H1 (cell line): ENCODE measurements around the gene RTN4. TPM values are rescaled to one million over a fixed set of nuclear protein-coding genes. Genes with fewer than 3 reads are reported as not detected.

Experiments
- CTCF ChIA-PET: fragments of 300-600 bp; sonication (Branson Sonifier 250); formaldehyde crosslinking; loops from one replicate; lab custom pipeline; 2021; ENCODE audit not compliant: partially characterized antibody; lab: Charles Lee
- POLR2A ChIA-PET: fragments of 300-600 bp; sonication (Branson Sonifier 250); formaldehyde crosslinking; loops from one replicate; lab custom pipeline; 2021; ENCODE audit warnings: inconsistent platforms; ENCODE audit not compliant: partially characterized antibody; lab: Charles Lee
- DNase-seq, 2 experiments: peaks; one replicate each; pipeline versions ENCODE4 v3.0.0 to v3.0.0-alpha.2; 2010 to 2022; ENCODE audit warnings: low spot score in 2 of 2, low read depth in 1 of 2, mixed read lengths in 1 of 2
- FAIRE-seq: peaks from 2 replicates; lab custom pipeline; 2011; peaks lifted over from hg19 to GRCh38; lab: Jason Lieb, UNC
- H2AFZ ChIP-seq: 2 replicates; pipeline ENCODE4 v1.8.1; 2012; ENCODE audit warnings: low read length, inconsistent platforms
- H2AK5ac ChIP-seq: 2 replicates; pipeline ENCODE4 v1.6.1; 2013; ENCODE audit warnings: low read depth, low read length
- H2BK120ac ChIP-seq: replicated peaks from 2 replicates; pipeline ENCODE3; 2013; ENCODE audit warnings: low read depth, low read length, inconsistent platforms
- H2BK12ac ChIP-seq: 2 replicates; pipeline ENCODE4 v1.6.1; 2013; ENCODE audit warnings: low read depth, low read length
- H2BK15ac ChIP-seq: 2 replicates; pipeline ENCODE4 v1.6.1; 2013; ENCODE audit warnings: low read length
- H2BK20ac ChIP-seq: 2 replicates; pipeline ENCODE4 v1.6.1; 2013; ENCODE audit warnings: low read length
- H2BK5ac ChIP-seq: 2 replicates; pipeline ENCODE4 v1.6.1; 2013; ENCODE audit warnings: low read depth, low read length
- H3K14ac ChIP-seq: 2 replicates; pipeline ENCODE4 v1.6.1; 2013; ENCODE audit warnings: inconsistent platforms; ENCODE audit not compliant: insufficient read length
- H3K18ac ChIP-seq: 2 replicates; pipeline ENCODE4 v1.6.1; 2013; ENCODE audit warnings: low read length; ENCODE audit errors: extremely low read depth
- H3K23ac ChIP-seq: 2 replicates; pipeline ENCODE4 v1.6.1; 2013; ENCODE audit warnings: inconsistent platforms; ENCODE audit not compliant: insufficient read length
- H3K23me2 ChIP-seq: 2 replicates; pipeline ENCODE4 v1.6.1; 2013; ENCODE audit warnings: low read depth, low read length
- H3K27ac ChIP-seq: 2 replicates; pipeline ENCODE4 v1.6.1; 2011; ENCODE audit warnings: low read depth, low read length, inconsistent platforms
- H3K27me3 ChIP-seq, 4 experiments: replicated peaks in 1 of 4; 1 replicate in 1 of 4; 2 replicates in 3 of 4; pipeline versions ENCODE4 v1.6.1 to v1.8.1; 2011 to 2013; ENCODE audit warnings: low read length in 3 of 4, mild to moderate bottlenecking in 3 of 4, inconsistent platforms in 2 of 4, mixed read lengths in 2 of 4, moderate library complexity in 1 of 4; ENCODE audit not compliant: control insufficient read depth in 3 of 4, insufficient read depth in 3 of 4; ENCODE audit errors: extremely low read depth in 1 of 4
- H3K36me3 ChIP-seq, 4 experiments: 2 replicates each; pipeline versions ENCODE4 v1.6.1 to v1.8.1; 2011 to 2013; ENCODE audit warnings: mild to moderate bottlenecking in 4 of 4, low read length in 3 of 4, moderate library complexity in 2 of 4, control low read depth in 1 of 4, inconsistent platforms in 1 of 4; ENCODE audit not compliant: insufficient read depth in 4 of 4, control insufficient read depth in 2 of 4
- H3K4ac ChIP-seq: replicated peaks from 2 replicates; pipeline ENCODE3; 2013; ENCODE audit warnings: low read length, low read depth, mixed read lengths, inconsistent platforms; ENCODE audit not compliant: insufficient read length
- H3K4me1 ChIP-seq, 4 experiments: replicated peaks in 1 of 4; 1 replicate in 1 of 4; 2 replicates in 3 of 4; pipeline versions ENCODE4 v1.6.1 to v1.8.1; 2011 to 2013; ENCODE audit warnings: low read length in 3 of 4, inconsistent platforms in 2 of 4, mixed read lengths in 1 of 4; ENCODE audit not compliant: insufficient read depth in 4 of 4, control insufficient read depth in 3 of 4
- H3K4me2 ChIP-seq, 2 experiments: 2 replicates each; pipeline versions ENCODE4 v1.6.1 to v1.8.1; 2011 to 2013; ENCODE audit warnings: low read depth in 2 of 2, low read length in 2 of 2, control low read depth in 1 of 2, inconsistent platforms in 1 of 2, mild to moderate bottlenecking in 1 of 2; ENCODE audit not compliant: insufficient read depth in 1 of 2
- H3K4me3 ChIP-seq, 4 experiments: fragments of 200-600, 300-600 bp in 1 of 4; sonication (generic), shearing (Covaris generic), sonication (Bioruptor Twin) in 1 of 4; 2 replicates each; pipeline versions ENCODE4 v1.5.1 to v1.8.1; 2011 to 2016; ENCODE audit warnings: low read length in 4 of 4, low read depth in 3 of 4, control low read depth in 2 of 4, inconsistent platforms in 2 of 4, mild to moderate bottlenecking in 2 of 4, mixed read lengths in 1 of 4, moderate library complexity in 1 of 4; ENCODE audit not compliant: insufficient read depth in 2 of 4; ENCODE audit errors: extremely low read depth in 1 of 4
- H3K56ac ChIP-seq: replicated peaks from 2 replicates; pipeline ENCODE3; 2013; ENCODE audit warnings: low read depth, mild to moderate bottlenecking, mixed read lengths, low read length, inconsistent platforms; ENCODE audit not compliant: insufficient read length
- H3K79me1 ChIP-seq: 2 replicates; pipeline ENCODE4 v1.6.1; 2013; ENCODE audit warnings: low read depth, low read length, control low read depth
- H3K79me2 ChIP-seq, 2 experiments: 2 replicates each; pipeline versions ENCODE4 v1.6.1 to v1.8.1; 2012 to 2013; ENCODE audit warnings: low read length in 2 of 2, mild to moderate bottlenecking in 2 of 2, inconsistent platforms in 1 of 2; ENCODE audit not compliant: insufficient read depth in 2 of 2, control insufficient read depth in 1 of 2
- H3K9ac ChIP-seq, 4 experiments: replicated peaks in 1 of 4; 1 replicate in 1 of 4; 2 replicates in 3 of 4; pipeline versions ENCODE4 v1.6.1 to v1.8.1; 2011 to 2013; ENCODE audit warnings: low read depth in 3 of 4, low read length in 3 of 4, control low read depth in 2 of 4, mild to moderate bottlenecking in 2 of 4, moderate library complexity in 2 of 4, inconsistent platforms in 1 of 4; ENCODE audit errors: extremely low read depth in 1 of 4
- H3K9me3 ChIP-seq, 2 experiments: 2 replicates each; pipeline versions ENCODE4 v1.6.1 to v1.8.1; 2012 to 2013; ENCODE audit warnings: mild to moderate bottlenecking in 2 of 2, moderate library complexity in 2 of 2, control low read depth in 1 of 2, inconsistent platforms in 1 of 2, low read depth in 1 of 2, low read length in 1 of 2, mixed read lengths in 1 of 2; ENCODE audit not compliant: insufficient read depth in 2 of 2
- H4K20me1 ChIP-seq, 2 experiments: replicated peaks in 1 of 2; 2 replicates each; pipeline versions ENCODE3 to v1.8.1; 2011 to 2013; ENCODE audit warnings: inconsistent platforms in 2 of 2, low read length in 2 of 2, mild to moderate bottlenecking in 1 of 2; ENCODE audit not compliant: insufficient read depth in 2 of 2, control insufficient read depth in 1 of 2
- H4K5ac ChIP-seq: 2 replicates; pipeline ENCODE4 v1.6.1; 2013; ENCODE audit warnings: low read length, low read depth, mixed read lengths, inconsistent platforms; ENCODE audit not compliant: insufficient read length
- H4K8ac ChIP-seq: 2 replicates; pipeline ENCODE4 v1.8.0; 2013; ENCODE audit warnings: mild to moderate bottlenecking, moderate library complexity, low read length, inconsistent platforms; ENCODE audit not compliant: insufficient read depth; ENCODE audit errors: extremely low read depth
- H4K91ac ChIP-seq: replicated peaks from 2 replicates; pipeline ENCODE3; 2013; ENCODE audit warnings: low read length, mixed read lengths, inconsistent platforms; ENCODE audit not compliant: insufficient read length
- BACH1 ChIP-seq: IDR thresholded peaks from 2 replicates; pipeline ENCODE4 v1.6.1; 2012; ENCODE audit warnings: low read length, improper control_type of control experiment
- BCL11A ChIP-seq, 2 experiments: IDR thresholded peaks; one replicate each; pipeline ENCODE4 v1.6.1; 2011; ENCODE audit warnings: low read depth in 2 of 2, low read length in 2 of 2, mild to moderate bottlenecking in 2 of 2
- RAD21 ChIP-seq, 2 experiments: IDR thresholded peaks in 1 of 2; conservative IDR thresholded peaks in 1 of 2; 2 replicates each; pipeline ENCODE4 v1.6.1; 2011; ENCODE audit warnings: low read depth in 2 of 2, low read length in 2 of 2, improper control_type of control experiment in 1 of 2, inconsistent platforms in 1 of 2, mild to moderate bottlenecking in 1 of 2, moderate library complexity in 1 of 2
- RFX5 ChIP-seq: IDR thresholded peaks from 2 replicates; pipeline ENCODE4 v1.6.1; 2011; ENCODE audit warnings: low read depth, low read length, improper control_type of control experiment, borderline replicate concordance
- WGBS, 2 experiments: shearing (Covaris generic) in 1 of 2; methylation state at CpG; one replicate each; pipeline versions ENCODE4 v1.1.6 to v1.1.7; 2013 to 2015; ENCODE audit warnings: low lambda C conversion rate in 2 of 2, mixed read lengths in 2 of 2, inconsistent platforms in 1 of 2, low coverage in 1 of 2, missing lambda C conversion rate in 1 of 2; ENCODE audit not compliant: insufficient replicate concordance in 2 of 2, insufficient coverage in 1 of 2, insufficient read length in 1 of 2; ENCODE audit errors: extremely low coverage in 1 of 2, missing lambda C conversion rate in 1 of 2; 5-methylcytosine and 5-hydroxymethylcytosine counted together
- polyA plus RNA-seq, 7 experiments: library from polyadenylated mRNA; depleted of rRNA in 3 of 7; stranded (reverse) in 5 of 7; unstranded in 2 of 7; fragments of >200 nt in 5 of 7; fragments of 200-250 nt in 2 of 7; gene quantifications; 1 replicate in 5 of 7; 2 replicates in 1 of 7; 4 replicates in 1 of 7; pipeline versions ENCODE4 v1.2.1 to v1.2.3, GENCODE V29; 2011 to 2013; ENCODE audit warnings: missing spikeins in 2 of 7, mixed read lengths in 2 of 7
- total RNA-seq: library from RNA; stranded (reverse); fragmentation: NEBNext Ultra II Directional; extraction: Animal tissue kit (Norgen Biotek cat#: 25700); gene quantifications from 2 replicates; pipeline ENCODE4 v1.2.1, GENCODE V29; 2021

The RTN4 gene
- total and polyA plus RNA-seq, 2 of the 8 experiments (the other 6 are each of a cell fraction or from before 2014, with no cell fraction given), result 179 to 242 TPM

DNA sequence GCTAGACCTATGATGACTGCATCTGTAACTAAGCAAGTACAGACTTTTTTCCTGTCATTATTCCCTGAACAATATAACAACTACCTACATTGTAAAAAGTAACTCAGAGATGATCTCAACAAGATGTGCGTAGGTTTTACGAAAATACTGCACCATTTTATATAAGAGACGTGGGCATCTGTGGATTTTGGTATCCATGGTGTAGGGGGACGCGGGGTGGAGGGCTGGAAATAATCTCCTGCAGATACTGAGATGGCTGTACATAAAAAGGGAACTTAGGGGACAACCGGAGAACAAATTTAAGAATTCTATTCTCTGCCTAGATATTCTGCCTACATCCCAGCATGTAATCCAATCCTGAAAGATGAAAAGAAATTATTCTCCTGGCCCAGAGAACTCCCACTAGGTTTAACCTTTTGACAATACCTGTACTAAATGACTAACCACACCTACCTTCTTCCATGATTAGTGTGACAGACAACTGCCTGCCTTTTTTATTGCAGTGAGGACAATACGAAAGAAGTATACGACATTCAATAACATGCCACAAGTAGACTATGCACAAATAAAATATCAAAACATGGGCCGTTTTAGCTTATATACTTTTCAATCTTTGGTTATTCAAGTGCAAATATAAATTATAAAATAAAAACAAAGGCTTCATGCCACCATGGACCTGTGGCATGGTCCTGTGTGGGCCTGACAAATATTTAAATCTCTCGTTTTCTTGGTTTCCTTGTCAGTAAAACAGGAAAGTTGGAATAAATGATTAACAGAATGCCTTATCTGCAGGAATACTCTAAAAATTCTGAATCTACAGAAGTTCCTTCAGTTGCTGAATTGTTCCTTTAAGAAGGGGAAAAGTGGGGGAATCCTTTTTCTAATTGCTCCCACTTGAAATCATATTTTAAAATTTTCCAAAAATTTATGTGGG lies 46.3 kb downstream of the RTN4 start:
- Histone ChIP-seq H2BK120ac (no peak overlapping the region), H2BK5ac (no peak overlapping the region), H3K4me3 (no peak overlapping the region), H2AFZ (no peak overlapping the region), H3K27me3 (no peaks in the 10 kb centered on the region), H3K79me2 (peaks cover 0 to 100% of the 10 kb centered on the region in 2 experiments; a peak in 3 of 4 replicates), H2BK15ac (no peak overlapping the region), H3K23me2 (no peaks in the 10 kb centered on the region; the same call in 1 of the 2 replicates), H3K27ac (no peak overlapping the region), H4K20me1 (peaks cover 10 to 11% of the 10 kb centered on the region in 2 experiments), H4K5ac (no peak overlapping the region), H3K79me1 (no peaks in the 10 kb centered on the region), H4K8ac (no peak overlapping the region), H3K14ac (no peak overlapping the region), H3K9me3 (no peaks in the 10 kb centered on the region), H3K18ac (no peak overlapping the region), H3K9ac (no peak overlapping the region), H3K36me3 (no peaks in the 10 kb centered on the region), H2AK5ac (no peak overlapping the region), H3K4me2 (no peak overlapping the region), H2BK20ac (no peak overlapping the region), H4K91ac (no peak overlapping the region), H3K4me1 (peaks cover 0 to 6% (median 0%) of the 10 kb centered on the region in 4 experiments; a peak in 2 of 7 replicates), H3K23ac (no peak overlapping the region), H3K4ac (no peak overlapping the region), H2BK12ac (no peak overlapping the region), H3K56ac (no peak overlapping the region)
- DNase-seq (no peak), FAIRE-seq (no peak)
- ChIA-PET POLR2A (interaction anchor here (0.6 to 1.4 kb wide), 3 partner anchors 15 to 227 kb away, joined by 3 to 5 read pairs (median 3); no protein-coding TSS in a partner anchor), CTCF (interaction anchor here (1.2 to 1.4 kb wide), 2 partner anchors 21 to 167 kb away, joined by 3 to 4 read pairs; no protein-coding TSS in a partner anchor)
- no peak for TF ChIP-seq RFX5
- no peak for TF ChIP-seq BACH1
- TF ChIP-seq RAD21 (IDR thresholded peaks at IDR 0.05 in 1 of 2, conservative IDR thresholded peaks at IDR 0.05 in 1 of 2; ENCODE audit: low read depth in 2 of 2, low read length in 2 of 2), result no peak
- no peak for TF ChIP-seq BCL11A (IDR thresholded peaks at IDR 0.05; ENCODE audit: low read depth in 2 of 2, low read length in 2 of 2)
- WGBS, 2 experiments, result 87% methylated on average over 10 of the region's 10 CpGs; no CpG with 5 or more reads in 1 of the 2 experiments
